Measurements from ENCODE around the gene FAM13A.

- TF ChIP-seq TAF1 (IDR thresholded peaks at IDR 0.05; ENCODE audit: low read depth, low read length) (no peak), POLR2A (IDR thresholded peaks at IDR 0.05; ENCODE audit: low read depth, low read length) (no peak)
Observed at GRCh38 chr4:88747351-88747750, 309.6 kb downstream of the FAM13A start.

All from GM12891 (cell line).